ENCODE data around the gene AACS. TPM values are rescaled to one million over a fixed set of nuclear protein-coding genes. Genes with fewer than 3 reads are reported as not detected.
"Not testable (repeated sequence)": the region's sequence is repeated elsewhere in the genome, so short reads cannot be mapped to it uniquely, and the experiment has no call there.

AACS gene
- total and polyA plus RNA-seq, 2 experiments from 2014 or later = 32.2 to 36.8 TPM

- Histone ChIP-seq H3K27me3 (no peaks in the 10 kb centered on the region), H3K27ac (no peak overlapping the region), H3K4me3 (no peak overlapping the region), H3K36me3 (no peaks in the 10 kb centered on the region), H3K9me3 (ENCODE audit: low read depth) (no peaks in the 10 kb centered on the region), H3K4me1 (ENCODE audit: low read depth) (peaks cover 5% of the 10 kb centered on the region)
- TF ChIP-seq CTCF (IDR thresholded peaks at IDR 0.05; ENCODE audit: low read depth, low read length) = no peak
- DNase-seq (ENCODE audit: low read depth in 1 of 2, low spot score in 1 of 2) = no peak
These were observed 4.4 kb downstream of the AACS start for GRCh38 chr12:125069616-125070015.

GRCh38 chr12:125070112-125070511, 4.9 kb downstream of the AACS start:
- no peak for TF ChIP-seq CTCF (IDR thresholded peaks at IDR 0.05; ENCODE audit: low read depth, low read length)
- peaks cover 5% of the 10 kb centered on the region for H3K4me1 ChIP-seq (ENCODE audit: low read depth)
- no peaks in the 10 kb centered on the region for H3K9me3 ChIP-seq (ENCODE audit: low read depth)
- no peaks in the 10 kb centered on the region for H3K36me3 ChIP-seq
- no peaks in the 10 kb centered on the region for H3K27me3 ChIP-seq
- DNase-seq (ENCODE audit: low read depth in 1 of 2, low spot score in 1 of 2) = peak in 1 of 2 donors; percentile 46
- H3K4me3 ChIP-seq = no peak overlapping the region
- peak overlapping the region; percentile 50 for H3K27ac ChIP-seq

GRCh38 chr12:125070661-125071390, 5.6 kb downstream of the AACS start:
- Histone ChIP-seq H3K4me1 (ENCODE audit: low read depth) (peaks cover 5% of the 10 kb centered on the region), H3K4me3 (no peak overlapping the region), H3K27me3 (no peaks in the 10 kb centered on the region), H3K27ac (no peak overlapping the region), H3K36me3 (no peaks in the 10 kb centered on the region), H3K9me3 (ENCODE audit: low read depth) (no peaks in the 10 kb centered on the region)
- no peak for TF ChIP-seq CTCF (IDR thresholded peaks at IDR 0.05; ENCODE audit: low read depth, low read length)
- no peak for DNase-seq (ENCODE audit: low read depth in 1 of 2, low spot score in 1 of 2)

- H3K4me3 ChIP-seq = no peak overlapping the region
- no peak for DNase-seq (ENCODE audit: low read depth in 1 of 2, low spot score in 1 of 2)
- H3K27me3 ChIP-seq = no peaks in the 10 kb centered on the region
- no peak for TF ChIP-seq CTCF (IDR thresholded peaks at IDR 0.05; ENCODE audit: low read depth, low read length)
- no peak overlapping the region for H3K27ac ChIP-seq
- no peaks in the 10 kb centered on the region for H3K36me3 ChIP-seq
- peaks cover 5% of the 10 kb centered on the region for H3K4me1 ChIP-seq (ENCODE audit: low read depth)
- no peaks in the 10 kb centered on the region for H3K9me3 ChIP-seq (ENCODE audit: low read depth)
These were observed 6.2 kb downstream of the AACS start for GRCh38 chr12:125071456-125071855.

- TF ChIP-seq CTCF (IDR thresholded peaks at IDR 0.05; ENCODE audit: low read depth, low read length) = no peak
- Histone ChIP-seq H3K4me1 (ENCODE audit: low read depth) (peaks cover 5% of the 10 kb centered on the region), H3K27ac (no peak overlapping the region), H3K9me3 (ENCODE audit: low read depth) (no peaks in the 10 kb centered on the region), H3K36me3 (no peaks in the 10 kb centered on the region), H3K4me3 (no peak overlapping the region), H3K27me3 (no peaks in the 10 kb centered on the region)
- no peak for DNase-seq (ENCODE audit: low read depth in 1 of 2, low spot score in 1 of 2)
These were observed 7.3 kb downstream of the AACS start for GRCh38 chr12:125072496-125072895.

- H3K4me1 ChIP-seq (ENCODE audit: low read depth); H3K36me3 ChIP-seq; DNase-seq (ENCODE audit: low read depth in 1 of 2, low spot score in 1 of 2); H3K4me3 ChIP-seq; H3K9me3 ChIP-seq (ENCODE audit: low read depth); H3K27me3 ChIP-seq; H3K27ac ChIP-seq: not testable (repeated sequence)
These were observed 9.1 kb downstream of the AACS start for GRCh38 chr12:125074294-125074693.

Measured in cardiac muscle cell (in vitro differentiated cells and primary cell).